H4 (cell line): ENCODE data around the gene FAM234A. TPM values are rescaled to one million over a fixed set of nuclear protein-coding genes. Genes with fewer than 3 reads are reported as not detected.
"Not testable (repeated sequence)": the region's sequence is repeated elsewhere in the genome, so short reads cannot be mapped to it uniquely, and the experiment has no call there.

Experiments used
- DNase-seq: peaks from one replicate; pipeline ENCODE4 v3.0.0-alpha.2; 2015; ENCODE audit warnings: low spot score
- total RNA-seq: library from RNA; depleted of rRNA; stranded (reverse); fragments of >200 nt; shearing (Covaris generic); gene quantifications from 2 replicates; pipeline ENCODE4 v1.2.3, GENCODE V29; 2014

FAM234A gene
- total RNA-seq, 1 experiment from 2014 or later: 178 TPM

GRCh38 chr16:265002-265529 is 30.4 kb downstream of the FAM234A start:
- no peak for DNase-seq

- DNase-seq: no peak
Measured at GRCh38 chr16:265711-266110, 31.1 kb downstream of the FAM234A start.

- no peak for DNase-seq
Measured at GRCh38 chr16:266258-267164, 31.9 kb downstream of the FAM234A start.

- not testable (repeated sequence) for DNase-seq
Measured at GRCh38 chr16:267562-267961, 32.9 kb downstream of the FAM234A start.

- no peak for DNase-seq
Measured at GRCh38 chr16:268141-269053, 33.8 kb downstream of the FAM234A start.

- no peak for DNase-seq
Measured at GRCh38 chr16:269061-269796, 34.6 kb downstream of the FAM234A start.

GRCh38 chr16:270381-271255 is 36.0 kb downstream of the FAM234A start:
- no peak for DNase-seq

- no peak for DNase-seq
Measured at GRCh38 chr16:272633-273546, 38.3 kb downstream of the FAM234A start.

GRCh38 chr16:273547-274421 is 39.2 kb downstream of the FAM234A start:
- no peak for DNase-seq

GRCh38 chr16:275041-275641 is 40.5 kb downstream of the FAM234A start:
- no peak for DNase-seq

- DNase-seq: no peak
Measured at GRCh38 chr16:275786-276232, 41.2 kb downstream of the FAM234A start, which contains the start of gene RGS11. TSS of gene RGS11 (minus strand) at chr16:275944. CDS start at chr16:275911, 33 bp downstream.

- DNase-seq: no peak
Measured at GRCh38 chr16:276426-277077, 41.9 kb downstream of the FAM234A start.

GRCh38 chr16:278863-279366 is 44.3 kb downstream of the FAM234A start:
- DNase-seq: peak; percentile 35

- no peak for DNase-seq
Measured at GRCh38 chr16:279531-279930, 44.9 kb downstream of the FAM234A start.

GRCh38 chr16:280005-280460 is 45.4 kb downstream of the FAM234A start:
- DNase-seq: no peak

GRCh38 chr16:280552-280951 is 45.9 kb downstream of the FAM234A start, which contains the start of gene ARHGDIG:
TSS of gene ARHGDIG (plus strand) at chr16:280591. CDS start at chr16:280681, 90 bp downstream.
- DNase-seq: no peak
